NCI-H1417 treated with DMSO at 0.1 percent for 48 hours (cell line): ENCODE measurements around the gene MUS81.

Source experiments
- DNase-seq: peaks from one replicate; lab custom pipeline; 2025; lab: John Stamatoyannopoulos, UW

The MUS81 gene

DNA sequence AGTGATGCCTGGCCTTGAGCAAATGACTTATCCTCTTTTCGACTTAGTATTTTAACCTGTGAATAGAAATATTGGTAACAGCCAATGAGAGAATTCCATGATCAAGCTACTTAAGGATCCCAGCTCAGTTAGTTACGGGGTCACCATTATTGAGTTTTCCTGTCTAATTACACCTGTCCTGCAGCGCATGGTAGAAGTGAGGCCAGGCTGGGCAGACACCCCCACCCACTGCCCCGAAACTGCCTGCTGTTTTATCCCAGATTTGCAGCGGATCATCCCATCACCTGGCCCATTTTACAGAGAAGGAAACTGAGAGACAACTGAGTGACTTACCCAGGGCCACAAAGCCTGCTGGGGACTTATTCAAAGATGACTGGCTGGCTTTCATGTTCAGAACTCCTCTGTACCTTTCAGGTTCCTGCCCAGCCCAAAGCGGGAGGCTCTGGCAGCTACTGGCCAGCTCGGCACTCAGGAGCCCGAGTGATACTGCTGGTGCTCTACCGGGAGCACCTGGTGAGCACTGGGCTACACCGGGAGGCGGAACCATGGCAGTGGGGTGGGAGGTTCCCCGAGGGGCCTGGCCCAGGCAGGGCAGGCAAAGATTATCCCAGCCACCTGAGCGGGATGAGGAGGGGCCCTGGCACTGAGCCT is 1.4 kb downstream of the MUS81 start:
- DNase-seq = no peak

GRCh38 chr11:65862191-65862735 is 2.0 kb downstream of the MUS81 start:
- DNase-seq = no peak

DNA sequence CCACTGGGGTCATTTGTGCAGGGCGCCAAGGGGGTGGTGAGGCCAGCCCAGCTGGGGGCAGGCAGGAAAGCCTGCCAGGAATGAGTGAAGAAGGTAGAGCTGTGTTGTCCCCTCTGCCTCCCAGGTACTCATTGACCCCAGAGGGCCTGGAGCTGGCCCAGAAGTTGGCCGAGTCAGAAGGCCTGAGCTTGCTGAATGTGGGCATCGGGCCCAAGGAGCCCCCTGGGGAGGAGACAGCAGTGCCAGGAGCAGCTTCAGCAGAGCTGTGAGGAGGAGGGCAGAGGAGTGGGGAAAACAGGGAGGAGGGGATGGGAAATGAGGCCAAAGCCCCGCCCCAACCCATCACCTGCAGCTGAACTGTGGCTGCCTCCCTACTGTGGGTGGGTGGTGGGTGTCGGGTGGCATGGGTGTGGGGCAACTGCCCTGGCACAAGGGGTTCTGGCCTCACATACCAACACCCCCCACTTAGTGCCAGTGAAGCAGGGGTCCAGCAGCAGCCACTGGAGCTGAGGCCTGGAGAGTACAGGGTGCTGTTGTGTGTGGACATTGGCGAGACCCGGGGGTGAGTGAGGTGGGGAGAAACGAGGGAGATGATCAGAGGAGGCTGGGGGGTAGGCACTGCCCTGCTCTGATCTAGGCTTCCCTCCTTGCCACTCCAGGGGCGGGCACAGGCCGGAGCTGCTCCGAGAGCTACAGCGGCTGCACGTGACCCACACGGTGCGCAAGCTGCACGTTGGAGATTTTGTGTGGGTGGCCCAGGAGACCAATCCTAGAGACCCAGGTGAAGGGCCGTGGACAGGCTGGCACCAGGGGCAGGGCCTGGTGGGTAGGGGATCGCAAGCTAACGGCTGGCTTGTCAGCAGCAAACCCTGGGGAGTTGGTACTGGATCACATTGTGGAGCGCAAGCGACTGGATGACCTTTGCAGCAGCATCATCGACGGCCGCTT is 3.0 kb downstream of the MUS81 start:
- DNase-seq = no peak

- no peak for DNase-seq
Measured at GRCh38 chr11:65863889-65864705, 3.9 kb downstream of the MUS81 start.

DNA sequence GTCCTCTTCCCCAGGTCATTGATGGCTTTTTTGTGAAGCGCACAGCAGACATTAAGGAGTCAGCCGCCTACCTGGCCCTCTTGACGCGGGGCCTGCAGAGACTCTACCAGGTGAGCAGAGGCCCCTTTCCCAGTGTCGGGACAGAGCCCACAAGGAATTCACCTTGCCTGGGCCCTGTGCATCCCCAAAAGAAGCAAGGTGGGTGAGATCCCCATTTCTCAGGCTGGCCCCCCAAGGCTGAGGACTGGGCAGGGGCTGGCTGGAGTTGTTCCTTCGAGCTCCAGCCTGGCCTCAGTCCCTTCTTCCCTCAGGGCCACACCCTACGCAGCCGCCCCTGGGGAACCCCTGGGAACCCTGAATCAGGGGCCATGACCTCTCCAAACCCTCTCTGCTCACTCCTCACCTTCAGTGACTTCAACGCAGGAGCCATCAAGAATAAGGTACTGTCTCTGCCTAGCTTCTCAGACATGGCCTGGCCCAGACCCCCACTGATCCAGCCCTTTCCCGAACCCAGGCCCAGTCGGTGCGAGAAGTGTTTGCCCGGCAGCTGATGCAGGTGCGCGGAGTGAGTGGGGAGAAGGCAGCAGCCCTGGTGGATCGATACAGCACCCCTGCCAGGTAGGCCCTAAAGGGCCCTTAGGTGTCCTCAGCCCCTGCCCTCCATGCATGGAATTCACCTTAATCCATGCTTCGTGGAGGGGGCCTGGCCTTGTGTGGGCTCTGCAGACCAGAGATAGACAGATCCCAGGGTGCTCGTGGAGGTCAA is 4.7 kb downstream of the MUS81 start:
- no peak for DNase-seq

DNA sequence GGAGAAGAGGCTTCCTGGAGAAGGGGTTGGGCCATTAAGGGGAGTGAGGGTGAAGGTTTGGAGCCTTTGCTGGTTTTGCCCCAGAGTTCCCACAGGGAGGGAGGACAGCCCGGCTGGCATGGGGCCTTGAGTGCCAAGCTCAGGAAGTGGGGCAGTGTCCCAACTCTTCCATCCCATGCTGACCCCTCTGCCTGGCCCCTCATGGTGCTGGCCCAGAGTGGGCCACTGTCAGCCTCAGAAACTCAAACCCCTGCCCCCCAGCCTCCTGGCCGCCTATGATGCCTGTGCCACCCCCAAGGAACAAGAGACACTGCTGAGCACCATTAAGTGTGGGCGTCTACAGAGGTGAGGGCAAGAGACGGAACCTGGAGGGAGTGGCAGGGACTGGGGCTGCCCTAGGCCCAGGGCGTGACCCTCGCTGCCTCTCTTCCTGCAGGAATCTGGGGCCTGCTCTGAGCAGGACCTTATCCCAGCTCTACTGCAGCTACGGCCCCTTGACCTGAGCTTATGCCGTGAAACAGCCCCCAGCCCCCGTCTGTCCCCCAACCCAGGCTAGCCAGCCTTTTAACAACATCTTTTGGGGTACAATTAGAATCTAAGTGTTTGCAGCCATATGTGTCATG is 5.4 kb downstream of the MUS81 start:
- DNase-seq = no peak

DNA sequence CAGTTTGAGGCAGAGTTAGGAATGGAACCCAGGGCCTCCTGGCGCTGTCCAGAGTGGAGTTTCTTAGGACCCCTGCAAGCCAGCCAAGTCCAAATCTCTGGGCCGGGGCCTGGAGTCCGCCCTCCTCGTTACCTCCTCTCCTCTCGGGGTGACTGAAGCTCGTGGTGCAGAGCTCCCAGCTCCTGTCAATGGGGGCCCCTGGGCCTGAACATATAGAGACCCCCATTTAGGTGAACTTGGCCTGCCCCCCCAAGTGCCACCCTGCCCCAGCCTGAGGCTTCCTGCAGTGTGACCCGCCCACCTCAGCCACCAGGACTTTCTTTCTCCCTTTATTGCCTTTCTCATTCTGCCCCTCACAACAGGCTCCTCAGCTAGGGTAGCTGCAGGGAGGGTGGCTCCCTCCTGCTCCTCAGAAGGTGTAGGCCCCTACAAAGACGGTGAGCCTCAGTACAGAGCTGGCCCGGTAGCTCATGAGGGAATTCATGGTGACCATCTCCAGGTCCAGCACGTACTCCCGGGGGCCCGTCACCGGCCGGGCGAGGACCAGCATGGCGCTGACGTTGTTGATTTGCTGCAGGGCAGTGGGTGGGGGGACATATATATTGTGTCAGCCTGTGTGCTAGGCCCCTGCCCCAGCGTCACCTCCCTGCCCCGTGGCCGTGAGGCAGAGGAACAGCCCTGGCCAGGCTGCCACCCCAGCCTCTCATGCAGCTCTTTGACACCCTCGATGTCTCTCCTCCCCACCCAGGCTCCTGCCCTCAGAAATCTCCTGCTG is 6.5 kb downstream of the MUS81 start:
- DNase-seq = no peak

GRCh38 chr11:65867284-65868071 is 7.2 kb downstream of the MUS81 start:
- DNase-seq = no peak

GRCh38 chr11:65868076-65868667 is 7.9 kb downstream of the MUS81 start:
- DNase-seq = no peak

DNA sequence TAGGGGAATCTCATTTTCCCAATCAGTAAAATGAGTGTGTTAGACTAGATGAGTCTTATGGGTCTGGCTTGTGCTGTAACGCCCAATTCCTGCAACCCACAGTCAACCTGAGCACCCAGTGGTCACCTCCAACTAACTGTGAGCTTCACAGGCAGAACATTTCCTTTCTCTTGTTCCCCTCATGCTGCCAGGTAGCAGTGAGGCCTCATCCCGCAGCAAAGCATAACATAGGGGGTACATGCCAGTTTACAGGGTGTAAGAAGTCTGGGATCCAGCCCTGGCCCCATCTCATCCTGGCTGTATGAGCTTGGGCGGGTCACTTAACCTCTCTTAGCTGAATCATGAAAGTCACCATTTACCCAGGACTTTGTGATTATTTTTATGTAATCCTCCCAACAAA is 8.7 kb downstream of the MUS81 start:
- DNase-seq = no peak

DNA sequence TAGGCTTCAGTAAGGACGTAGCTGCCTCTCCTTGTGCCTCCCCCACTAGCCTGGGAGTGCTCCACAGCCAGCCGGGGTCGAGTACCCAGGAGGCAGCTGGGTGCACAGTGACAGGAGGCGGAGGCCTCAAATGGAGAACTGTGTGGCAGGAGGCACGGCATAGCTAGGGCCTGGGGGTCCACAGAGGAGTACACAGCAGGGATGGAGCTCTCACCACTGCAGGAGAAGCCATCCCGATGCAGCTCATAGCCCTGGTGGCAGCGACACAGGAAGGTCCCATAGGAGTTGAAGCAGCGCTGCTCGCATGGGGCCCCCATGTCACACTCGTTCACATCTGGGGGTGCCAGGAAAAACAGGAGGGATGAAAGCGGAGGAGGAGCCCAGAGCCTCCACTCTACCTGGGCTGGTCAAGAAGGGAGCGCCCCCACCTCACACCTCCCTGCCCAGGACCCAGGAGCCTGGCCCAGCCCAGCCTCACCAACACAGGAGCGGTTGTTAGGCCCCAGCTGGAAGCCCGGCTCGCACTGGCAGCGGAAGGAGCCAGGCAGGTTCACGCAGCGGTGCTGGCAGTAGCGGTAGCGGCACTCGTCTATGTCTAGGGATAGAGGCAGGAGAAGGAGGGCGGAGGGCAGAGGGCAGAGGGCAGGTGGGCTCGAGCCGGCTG is 9.5 kb downstream of the MUS81 start:
- DNase-seq = no peak

GRCh38 chr11:65870307-65870658 is 10.1 kb downstream of the MUS81 start:
- no peak for DNase-seq

DNA sequence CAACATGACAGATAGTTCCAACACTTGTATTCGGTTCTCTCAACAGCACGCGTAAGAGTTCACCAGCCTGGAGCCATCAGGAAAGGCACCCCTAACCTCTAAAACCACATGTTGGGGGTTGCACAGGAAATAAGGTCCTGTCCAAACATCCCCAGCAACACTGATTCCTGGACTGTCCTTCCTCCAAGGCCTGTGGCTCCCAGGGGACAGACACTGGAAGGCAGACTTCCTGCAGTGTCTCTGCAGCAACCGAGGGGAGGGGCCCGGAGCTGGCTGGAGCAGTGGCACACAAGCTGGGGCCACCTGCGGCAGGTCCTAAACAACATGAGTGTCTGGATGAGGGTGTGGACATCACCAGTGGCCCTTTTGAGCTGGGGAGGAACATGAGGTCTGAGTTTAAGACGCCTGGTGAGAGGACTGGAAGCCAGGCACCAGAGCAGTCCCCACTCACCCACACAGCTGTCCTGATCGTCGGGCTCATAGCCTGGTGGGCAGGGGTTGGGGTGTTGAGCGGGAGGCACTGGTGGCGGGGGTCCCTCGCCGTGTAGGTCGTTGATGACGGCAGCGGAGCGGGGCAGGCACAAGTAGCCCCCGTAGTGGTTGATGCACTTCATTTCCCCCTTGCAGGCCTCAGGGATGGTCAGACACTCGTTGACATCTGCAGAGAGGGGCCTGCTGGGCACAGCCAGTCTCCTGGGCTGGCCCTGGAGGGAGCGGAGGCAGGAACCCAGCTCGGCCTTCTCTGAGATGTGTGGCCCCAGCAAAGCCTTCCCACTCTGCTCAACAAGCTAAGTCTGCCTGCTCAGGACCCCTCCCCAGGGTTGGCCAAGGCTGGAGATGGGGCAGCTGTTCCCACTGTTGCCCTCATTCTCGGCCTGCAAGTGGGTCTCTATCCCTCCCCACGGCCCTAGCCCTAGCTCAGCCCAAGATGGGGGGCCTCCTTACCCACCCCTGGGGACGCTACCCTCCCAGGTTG is 10.8 kb downstream of the MUS81 start:
- DNase-seq = no peak

DNA sequence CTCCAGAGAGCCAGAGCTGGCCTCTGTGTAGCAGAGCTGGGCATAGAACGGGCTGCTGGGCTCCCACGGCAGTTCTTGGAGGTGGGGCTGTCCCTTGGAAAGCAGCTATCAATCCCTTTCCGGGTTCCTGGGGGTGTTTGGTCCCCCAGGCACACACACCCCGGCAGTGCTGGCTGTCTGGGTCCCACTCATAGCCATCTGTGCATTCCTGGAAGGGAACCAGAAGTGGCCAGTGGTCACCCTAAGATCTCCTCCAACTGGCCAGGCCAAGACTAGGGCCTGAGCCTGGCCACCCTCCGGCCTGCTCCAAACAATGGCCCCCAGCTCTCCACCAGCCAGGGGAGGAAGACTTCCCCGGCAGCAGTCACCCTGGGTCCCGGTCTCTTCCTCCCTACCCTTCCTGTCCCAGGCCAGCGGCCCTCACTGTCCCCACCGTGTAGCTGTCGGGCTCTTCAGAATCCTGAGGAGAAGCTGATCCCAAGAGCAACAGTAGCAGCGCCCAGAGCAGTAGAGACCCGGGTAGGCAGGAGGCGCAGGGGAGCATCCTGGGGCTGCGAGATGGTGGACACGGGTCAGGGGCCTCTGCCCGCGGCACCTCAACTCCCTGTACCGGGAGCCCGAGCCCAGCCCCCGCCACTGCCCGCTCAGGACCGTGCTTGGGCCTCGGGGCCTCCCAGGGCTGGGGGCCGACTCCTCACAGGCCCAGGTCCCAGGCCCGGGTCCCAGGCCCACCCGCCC is 11.7 kb downstream of the MUS81 start:
- DNase-seq = no peak

DNA sequence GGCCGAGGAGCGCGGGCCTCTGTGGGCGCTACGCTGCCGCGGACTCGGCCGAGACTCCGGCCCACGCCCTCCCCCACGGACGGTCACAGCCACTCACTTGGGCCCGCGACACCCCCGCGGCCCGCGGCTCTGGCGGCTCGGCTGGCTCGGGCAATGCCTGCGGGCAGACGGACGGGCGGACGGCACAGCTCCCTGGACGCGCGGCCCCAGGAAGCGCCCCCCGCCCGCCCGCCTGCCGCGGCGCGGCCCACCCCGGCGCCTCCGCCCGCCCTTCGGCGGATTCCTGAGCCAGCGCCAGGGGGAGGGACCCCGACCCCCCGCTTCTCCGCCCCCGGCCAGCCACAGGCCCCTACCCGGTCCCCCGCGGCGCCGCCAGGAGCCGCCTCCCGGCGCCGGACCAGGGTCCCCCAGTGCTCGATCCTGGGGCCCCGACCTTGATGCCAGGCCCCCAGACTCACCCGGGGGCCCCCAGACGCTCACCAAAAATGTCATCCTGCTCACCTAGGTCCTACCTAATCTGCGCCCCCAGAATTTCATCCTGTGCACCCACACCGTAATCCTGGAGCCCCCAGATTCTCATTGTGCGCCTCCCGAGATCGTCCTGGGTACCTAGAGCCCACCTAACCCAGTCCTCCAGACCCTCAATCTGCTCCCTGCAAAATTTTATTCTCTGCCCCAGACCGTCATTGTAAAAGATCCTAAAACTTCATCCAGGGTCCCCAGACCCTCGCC is 12.5 kb downstream of the MUS81 start, which contains the start of gene EFEMP2:
TSS of gene EFEMP2 (minus strand) at position 215 of the 732 bp plus-strand sequence. CDS start 446 bp downstream, outside the sequence.
- DNase-seq = no peak
